HFF-Myc (cell line): ENCODE data around the gene SNRPB2.

Experiments
- DNase-seq: peaks from one replicate; pipeline ENCODE4 v3.0.0-alpha.2; 2011; ENCODE audit warnings: low read depth; ENCODE audit errors: extremely low read depth
- H3K4me3 ChIP-seq: replicated peaks from 2 replicates; pipeline ENCODE4 v1.5.1; 2011; ENCODE audit warnings: low read depth, mild to moderate bottlenecking, control low read depth, low read length
- CTCF ChIP-seq: IDR thresholded peaks from 2 replicates; pipeline ENCODE4 v1.5.1; 2012; ENCODE audit warnings: mild to moderate bottlenecking, low read depth, low read length, control low read depth; ENCODE audit errors: missing control alignments

SNRPB2 gene

GRCh38 chr20:16693278-16693677 is 36.5 kb upstream of the SNRPB2 start:
- no peak for TF ChIP-seq CTCF
- no peak overlapping the region for H3K4me3 ChIP-seq
- no peak for DNase-seq

GRCh38 chr20:16694161-16694560 is 35.7 kb upstream of the SNRPB2 start:
- no peak for TF ChIP-seq CTCF
- no peak for DNase-seq
- no peak overlapping the region for H3K4me3 ChIP-seq

- no peak for DNase-seq
- no peak overlapping the region for H3K4me3 ChIP-seq
- TF ChIP-seq CTCF, result no peak
These were observed 34.2 kb upstream of the SNRPB2 start for GRCh38 chr20:16695628-16696027.

- DNase-seq, result no peak
- no peak for TF ChIP-seq CTCF
- no peak overlapping the region for H3K4me3 ChIP-seq
These were observed 30.5 kb upstream of the SNRPB2 start for GRCh38 chr20:16699293-16699692.

GRCh38 chr20:16701296-16701695 is 28.5 kb upstream of the SNRPB2 start:
- DNase-seq, result no peak
- TF ChIP-seq CTCF, result peak; percentile 33

GRCh38 chr20:16703570-16703969 is 26.3 kb upstream of the SNRPB2 start:
- DNase-seq, result no peak
- TF ChIP-seq CTCF, result no peak
- no peak overlapping the region for H3K4me3 ChIP-seq

More at GRCh38 chr20:16701296-16701695, 28.5 kb upstream of the SNRPB2 start:
- no peak overlapping the region for H3K4me3 ChIP-seq

GRCh38 chr20:16707674-16708073 is 22.2 kb upstream of the SNRPB2 start:
- no peak overlapping the region for H3K4me3 ChIP-seq

More at GRCh38 chr20:16707674-16708073, 22.2 kb upstream of the SNRPB2 start:
- DNase-seq, result no peak
- TF ChIP-seq CTCF, result no peak
